ENCODE results near the gene SHKBP1.
"Not testable (repeated sequence)": the region's sequence is repeated elsewhere in the genome, so short reads cannot be mapped to it uniquely, and the experiment has no call there.

The SHKBP1 gene

GRCh38 chr19:40556953-40557530 is 19.6 kb upstream of the SHKBP1 start:
- no peak for DNase-seq (ENCODE audit: low spot score)

DNA sequence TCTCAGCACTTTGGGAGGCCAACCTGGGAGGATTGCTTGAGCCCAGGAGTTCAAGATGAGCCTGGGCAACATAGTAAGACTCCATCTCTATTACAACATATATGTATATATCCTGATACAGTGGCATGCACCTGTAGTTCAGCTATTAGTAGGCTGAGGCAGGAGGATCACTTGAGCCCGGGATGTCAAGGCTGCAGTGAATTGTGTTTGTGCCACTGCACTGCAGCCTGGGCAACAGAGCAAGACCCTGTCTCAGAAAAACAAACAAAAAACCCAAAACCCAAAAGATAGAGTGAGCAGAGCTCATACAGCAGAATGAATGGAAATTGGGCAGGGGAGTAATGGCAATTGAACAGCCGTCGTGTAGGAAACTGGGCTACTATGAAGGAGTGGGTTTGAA is 17.3 kb upstream of the SHKBP1 start:
- DNase-seq (ENCODE audit: low spot score) = no peak

DNA sequence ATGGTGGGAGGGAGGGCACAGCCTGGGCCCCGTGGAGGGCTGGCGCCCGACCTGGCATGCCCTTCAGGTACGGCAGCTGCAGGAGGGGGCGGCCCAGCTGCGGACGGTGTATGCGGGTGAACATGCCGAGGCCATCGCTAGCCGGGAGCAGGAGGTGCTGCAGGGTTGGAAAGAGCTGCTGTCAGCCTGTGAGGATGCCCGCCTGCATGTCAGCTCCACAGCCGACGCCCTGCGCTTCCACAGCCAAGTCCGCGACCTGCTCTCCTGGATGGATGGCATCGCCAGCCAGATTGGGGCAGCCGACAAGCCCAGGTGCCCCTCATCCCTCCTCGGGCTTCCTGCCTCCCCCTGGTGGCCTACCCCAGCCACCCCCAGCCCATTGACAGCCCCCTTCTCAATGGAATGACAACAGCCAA is 16.6 kb upstream of the SHKBP1 start:
- no peak for DNase-seq (ENCODE audit: low spot score)

DNA sequence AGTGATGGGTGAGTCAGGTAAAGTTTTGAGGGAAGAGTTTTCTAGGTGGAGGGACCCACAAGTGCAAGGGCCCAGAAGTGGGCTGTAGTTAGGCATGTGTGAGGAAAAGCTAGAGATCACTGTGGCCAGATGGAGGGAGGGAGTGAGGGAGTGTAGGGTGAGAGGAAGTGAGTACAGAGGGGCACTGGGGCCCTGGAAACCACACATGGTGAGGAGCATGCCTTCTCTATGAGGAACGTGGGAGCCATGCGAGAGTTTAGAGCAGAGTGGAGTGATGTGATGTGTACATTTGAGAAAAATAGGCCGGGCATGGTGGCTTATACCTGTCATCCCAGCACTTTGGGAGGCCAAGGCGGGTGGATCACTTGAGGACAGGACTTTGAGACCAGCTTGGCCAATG is 14.7 kb upstream of the SHKBP1 start:
- no peak for DNase-seq (ENCODE audit: low spot score)

GRCh38 chr19:40564535-40564934 is 12.1 kb upstream of the SHKBP1 start:
- DNase-seq (ENCODE audit: low spot score) = not testable (repeated sequence)

- DNase-seq (ENCODE audit: low spot score) = no peak
Observed at GRCh38 chr19:40565355-40565754, 11.3 kb upstream of the SHKBP1 start.

GRCh38 chr19:40565910-40566495 is 10.7 kb upstream of the SHKBP1 start:
- DNase-seq (ENCODE audit: low spot score) = no peak

GRCh38 chr19:40567040-40567749 is 9.5 kb upstream of the SHKBP1 start:
- no peak for DNase-seq (ENCODE audit: low spot score)

GRCh38 chr19:40567750-40568494 is 8.8 kb upstream of the SHKBP1 start:
- no peak for DNase-seq (ENCODE audit: low spot score)

DNA sequence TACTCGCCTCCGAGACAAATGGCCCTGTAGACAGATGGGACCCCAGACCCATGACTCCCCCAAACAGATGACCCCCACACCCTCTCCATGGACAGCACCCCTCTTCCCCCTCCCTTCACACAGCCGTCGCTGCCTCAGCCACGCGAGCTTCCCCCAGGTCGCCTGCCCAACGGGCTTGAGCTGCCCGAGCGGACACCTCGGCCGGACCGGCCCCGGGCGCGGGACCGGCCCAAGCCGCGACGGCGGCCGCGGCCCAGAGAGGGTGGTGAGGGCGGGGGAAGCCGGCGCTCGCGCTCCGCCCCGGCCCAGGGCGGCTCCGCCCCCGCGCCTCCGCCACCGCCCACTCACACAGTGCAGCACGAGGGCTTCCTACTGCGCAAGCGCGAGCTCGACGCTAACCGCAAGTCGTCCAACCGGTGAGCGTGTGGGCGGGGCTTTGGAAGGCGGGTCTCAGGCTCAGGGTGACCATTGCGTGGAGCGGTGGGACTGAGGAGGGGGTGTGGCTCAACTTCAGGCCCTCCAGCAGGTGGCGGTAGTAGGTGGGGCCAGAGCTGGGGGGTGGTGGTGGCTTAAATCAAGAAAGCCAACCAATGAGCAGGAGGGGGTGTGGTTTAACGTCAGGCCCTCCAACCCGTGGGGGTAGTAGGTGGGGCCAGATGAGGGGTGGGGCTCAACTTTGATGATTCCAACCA is 6.2 kb upstream of the SHKBP1 start:
- DNase-seq (ENCODE audit: low spot score) = peak; percentile 99

DNA sequence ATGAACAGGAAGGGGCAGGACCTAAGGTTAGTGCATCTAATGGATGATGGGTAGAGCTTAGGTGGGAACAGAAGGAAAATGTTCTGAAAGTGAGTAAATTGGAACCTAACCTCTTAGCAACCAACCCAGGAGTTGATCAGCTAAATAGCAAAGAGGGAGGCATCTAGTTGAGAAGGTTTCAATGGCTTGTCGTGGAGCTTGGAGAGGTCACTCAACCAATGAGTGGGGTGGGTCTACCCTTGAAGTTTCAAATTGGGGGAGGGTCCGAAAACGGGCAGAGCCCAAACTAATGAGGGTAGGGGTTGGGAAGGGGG is 5.7 kb upstream of the SHKBP1 start:
- no peak for DNase-seq (ENCODE audit: low spot score)

- no peak for DNase-seq (ENCODE audit: low spot score)
Observed at GRCh38 chr19:40571831-40572495, 4.7 kb upstream of the SHKBP1 start.

- no peak for DNase-seq (ENCODE audit: low spot score)
Observed at GRCh38 chr19:40575326-40575725, 1.3 kb upstream of the SHKBP1 start.

- DNase-seq (ENCODE audit: low spot score) = no peak
Observed at GRCh38 chr19:40576151-40576584, 505 bp upstream of the SHKBP1 start.

- DNase-seq (ENCODE audit: low spot score) = peak; percentile 80
Observed at GRCh38 chr19:40578442-40578908, 1.8 kb downstream of the SHKBP1 start.

- no peak for DNase-seq (ENCODE audit: low spot score)
Observed at GRCh38 chr19:40580619-40581018, 3.9 kb downstream of the SHKBP1 start.

GRCh38 chr19:40581531-40581930 is 4.9 kb downstream of the SHKBP1 start:
- DNase-seq (ENCODE audit: low spot score) = no peak

DNA sequence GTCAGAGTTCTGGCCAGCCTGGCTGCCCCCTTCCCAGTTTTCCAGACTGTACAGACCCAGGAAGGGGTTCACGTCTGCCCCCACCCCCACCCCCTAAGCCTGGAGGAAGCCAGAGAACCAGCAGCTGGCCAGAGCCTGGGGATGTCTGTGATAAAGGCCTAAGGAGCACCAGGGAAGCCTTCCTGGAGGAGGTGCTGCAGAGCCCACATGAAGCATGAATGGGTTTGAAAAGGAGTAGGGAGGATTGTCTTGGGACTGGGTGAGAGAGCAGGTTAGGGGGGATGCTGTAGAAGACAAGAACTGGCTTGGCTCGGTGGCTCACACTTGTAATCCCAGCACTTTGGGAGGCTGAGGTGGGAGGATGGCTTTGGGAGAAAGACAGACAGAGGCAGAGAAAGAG is 5.8 kb downstream of the SHKBP1 start:
- no peak for DNase-seq (ENCODE audit: low spot score)

GRCh38 chr19:40583283-40583682 is 6.6 kb downstream of the SHKBP1 start:
- DNase-seq (ENCODE audit: low spot score) = no peak

DNA sequence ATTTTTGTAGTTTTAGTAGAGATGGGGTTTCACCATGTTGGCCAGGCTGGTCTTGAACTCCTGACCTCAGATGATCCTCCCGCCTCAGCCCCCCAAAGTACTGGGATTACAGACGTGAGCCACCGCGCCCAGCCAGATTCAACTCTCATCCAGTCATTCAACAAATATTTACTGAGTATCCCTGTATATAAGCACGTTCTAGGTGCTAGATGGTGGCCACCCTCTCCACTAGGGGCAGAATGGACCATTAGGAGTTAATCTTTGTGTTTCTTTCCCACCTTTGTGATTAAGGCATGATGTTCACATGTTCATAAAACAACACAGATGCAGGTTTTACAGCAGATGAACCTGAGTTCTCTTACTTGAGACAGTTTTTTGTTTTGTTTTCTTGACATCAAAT is 7.3 kb downstream of the SHKBP1 start:
- DNase-seq (ENCODE audit: low spot score) = no peak

DNA sequence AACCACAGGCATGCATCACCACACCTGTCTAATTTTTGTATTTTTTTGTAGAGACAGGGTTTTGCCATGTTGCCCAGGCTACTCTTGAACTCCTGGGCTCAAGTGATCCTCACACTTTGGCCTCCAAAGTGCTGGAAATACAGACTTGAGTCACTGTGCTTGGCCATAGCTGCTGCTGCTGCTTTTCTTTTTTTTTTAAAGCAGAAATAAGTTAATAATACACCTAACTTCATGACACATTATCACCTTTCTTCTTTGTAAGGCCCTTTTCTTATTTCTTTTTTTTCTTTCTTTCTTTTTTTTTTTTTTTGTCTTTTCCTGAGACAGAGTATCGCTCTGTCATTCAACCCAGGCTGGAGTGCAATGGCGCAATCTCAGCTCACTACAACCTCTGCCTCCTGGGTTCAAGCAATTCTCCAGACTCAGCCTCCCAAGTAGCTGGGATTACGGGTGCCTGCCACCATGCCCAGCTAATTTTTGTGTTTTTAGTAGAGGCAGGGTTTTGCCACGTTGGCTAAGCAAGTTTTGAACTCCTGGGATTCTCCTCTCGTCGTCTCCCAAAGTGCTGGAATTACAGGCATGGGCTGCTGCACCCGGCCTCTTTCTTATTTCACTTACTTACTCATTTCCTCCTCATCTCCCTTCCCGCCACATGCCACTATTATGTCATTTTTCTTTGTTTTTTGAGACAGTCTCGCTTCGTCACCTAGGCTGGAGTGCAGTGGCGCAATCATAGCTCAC is 8.7 kb downstream of the SHKBP1 start:
- no peak for DNase-seq (ENCODE audit: low spot score)
